ENCODE results near the gene GID4. TPM values are rescaled to one million over a fixed set of nuclear protein-coding genes. Genes with fewer than 3 reads are reported as not detected.

The GID4 gene
- polyA plus RNA-seq, 3 donors from 2014 or later, result 4.3 to 7.4 (median 5.0) TPM

DNA sequence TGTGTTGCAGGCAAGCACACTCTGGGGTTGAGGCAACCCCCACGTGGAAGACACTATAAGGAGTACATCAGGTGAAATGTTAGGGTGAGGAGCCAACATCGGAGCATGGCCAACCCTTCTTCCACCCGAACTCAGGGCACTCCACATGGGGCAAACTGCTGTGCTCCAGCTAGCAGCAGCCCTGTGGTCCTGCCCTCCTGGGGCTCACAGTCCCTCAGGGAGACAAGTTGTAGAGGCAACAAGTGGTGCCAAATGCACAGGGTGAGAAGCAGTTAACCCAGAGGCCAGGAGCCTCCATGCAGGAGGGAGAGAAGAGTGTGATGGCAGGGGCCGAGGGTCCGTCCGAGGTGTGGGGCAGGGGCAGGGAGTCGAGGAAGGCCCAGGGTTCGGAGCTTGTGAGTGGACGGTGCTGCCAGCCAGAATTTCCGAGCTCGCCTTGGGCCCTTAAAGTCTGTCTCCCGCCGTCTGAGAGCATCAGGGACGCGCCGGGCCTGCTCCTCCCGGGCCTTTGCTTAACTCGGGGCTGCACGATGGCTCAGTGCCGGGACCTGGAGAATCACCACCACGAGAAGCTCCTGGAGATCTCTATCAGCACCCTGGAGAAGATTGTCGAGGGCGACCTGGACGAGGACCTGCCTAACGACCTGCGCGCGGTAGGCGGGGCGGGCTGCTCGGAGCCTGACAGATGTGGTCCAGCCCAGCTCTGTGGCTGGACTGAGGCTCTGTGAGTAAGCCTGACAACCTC, 32.5 kb upstream of the GID4 start:
- peak overlapping the region in 1 of 6 donors; percentile 36 for H3K27ac Mint-ChIP-seq
- H3K36me3 Mint-ChIP-seq, result peaks cover 3 to 18% (median 4%) of the 10 kb centered on the region in 3 donors

DNA sequence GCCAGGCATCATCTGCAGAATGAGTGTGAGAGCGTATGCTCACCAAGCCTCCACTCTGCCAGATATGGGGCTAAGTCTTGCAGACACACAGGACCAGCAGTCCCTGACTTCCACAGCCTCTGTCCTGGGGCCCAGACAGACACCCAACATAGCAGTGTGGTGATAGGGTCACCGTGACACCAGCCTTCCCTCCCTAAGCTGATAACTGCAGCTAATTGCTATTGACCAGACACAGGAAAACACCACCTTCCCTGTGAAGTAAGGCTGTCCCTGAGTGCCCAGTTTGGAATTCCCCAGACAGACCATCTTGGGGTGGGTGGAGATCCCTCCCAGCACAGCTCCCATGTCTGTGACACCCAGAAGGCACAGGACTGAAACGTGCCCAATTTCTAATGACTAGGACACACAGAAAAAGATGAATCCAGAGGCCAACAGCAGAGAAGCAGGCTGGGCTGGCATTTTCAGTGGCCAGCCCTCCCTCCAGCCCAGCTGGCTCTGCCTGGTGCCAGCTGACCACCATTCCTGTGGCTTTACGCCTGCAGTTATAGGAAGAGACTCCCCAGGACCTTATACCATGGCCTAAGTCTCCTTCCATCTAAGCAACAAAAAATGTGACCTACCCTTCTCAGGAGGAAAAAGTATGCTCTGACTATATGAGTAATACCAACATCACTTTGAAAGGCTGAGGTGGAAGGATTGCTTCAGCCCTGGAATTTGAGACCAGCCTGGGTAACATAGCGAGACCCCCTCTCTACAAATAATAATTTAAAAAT, 30.5 kb upstream of the GID4 start:
- Mint-ChIP-seq H3K27ac (peak overlapping the region in 1 of 6 donors; percentile 31), H3K9me3 (no peaks in the 10 kb centered on the region), H3K27me3 (ENCODE audit: low read depth in 3 of 3) (peaks cover 0 to 4% (median 0%) of the 10 kb centered on the region in 3 donors), H3K36me3 (peaks cover 7 to 27% (median 11%) of the 10 kb centered on the region in 3 donors), H3K4me1 (no peaks in the 10 kb centered on the region), H3K4me3 (no peak overlapping the region)
- DNase-seq, result no peak

More for the DNA sequence above, 32.5 kb upstream of the GID4 start:
- no peak overlapping the region for H3K4me3 Mint-ChIP-seq
- no peaks in the 10 kb centered on the region for H3K4me1 Mint-ChIP-seq
- no peaks in the 10 kb centered on the region for H3K9me3 Mint-ChIP-seq
- peaks cover 0 to 4% (median 0%) of the 10 kb centered on the region in 3 donors for H3K27me3 Mint-ChIP-seq (ENCODE audit: low read depth in 3 of 3)
- DNase-seq, result no peak

GRCh38 chr17:18009609-18010420, 29.4 kb upstream of the GID4 start:
- H3K9me3 Mint-ChIP-seq, result no peaks in the 10 kb centered on the region
- H3K27ac Mint-ChIP-seq, result peak overlapping the region in 1 of 6 donors; percentile 37
- no peak overlapping the region for H3K4me3 Mint-ChIP-seq
- H3K27me3 Mint-ChIP-seq (ENCODE audit: low read depth in 3 of 3), result peaks cover 0 to 4% (median 0%) of the 10 kb centered on the region in 3 donors
- no peaks in the 10 kb centered on the region for H3K4me1 Mint-ChIP-seq
- peaks cover 7 to 27% (median 11%) of the 10 kb centered on the region in 3 donors for H3K36me3 Mint-ChIP-seq
- no peak for DNase-seq

- no peak overlapping the region for H3K27ac Mint-ChIP-seq
- H3K36me3 Mint-ChIP-seq, result peaks cover 11 to 22% (median 11%) of the 10 kb centered on the region in 3 donors
- no peak for DNase-seq
- H3K9me3 Mint-ChIP-seq, result no peaks in the 10 kb centered on the region
- H3K4me1 Mint-ChIP-seq, result no peaks in the 10 kb centered on the region
- no peak overlapping the region for H3K4me3 Mint-ChIP-seq
- H3K27me3 Mint-ChIP-seq (ENCODE audit: low read depth in 3 of 3), result peaks cover 0 to 4% (median 0%) of the 10 kb centered on the region in 3 donors
These were observed 27.9 kb upstream of the GID4 start for GRCh38 chr17:18011286-18011685.

DNA sequence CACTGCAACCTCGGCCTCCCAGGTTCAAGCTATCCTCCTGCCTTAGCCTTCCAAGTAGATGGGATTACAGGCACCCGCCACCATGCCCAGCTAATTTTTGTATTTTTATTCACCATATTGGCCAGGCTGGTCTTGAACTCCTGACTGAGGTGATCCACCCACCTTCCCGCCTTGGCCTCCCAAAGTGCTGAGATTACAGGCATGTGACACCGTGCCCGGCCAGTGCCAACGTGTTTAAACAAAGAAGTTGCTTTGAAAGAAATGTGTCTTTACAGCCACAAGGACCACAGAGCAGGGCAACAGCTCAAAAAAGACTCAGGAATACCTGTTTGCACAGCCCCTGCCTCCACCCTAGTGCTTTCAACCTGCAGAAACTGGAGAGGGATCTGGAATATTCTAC, 25.2 kb upstream of the GID4 start:
- no peak for DNase-seq
- Mint-ChIP-seq H3K27ac (no peak overlapping the region), H3K36me3 (peaks cover 11 to 17% (median 12%) of the 10 kb centered on the region in 3 donors), H3K4me3 (no peak overlapping the region), H3K9me3 (no peaks in the 10 kb centered on the region), H3K4me1 (no peaks in the 10 kb centered on the region), H3K27me3 (ENCODE audit: low read depth in 3 of 3) (peaks cover 0 to 2% (median 0%) of the 10 kb centered on the region in 3 donors)

DNA sequence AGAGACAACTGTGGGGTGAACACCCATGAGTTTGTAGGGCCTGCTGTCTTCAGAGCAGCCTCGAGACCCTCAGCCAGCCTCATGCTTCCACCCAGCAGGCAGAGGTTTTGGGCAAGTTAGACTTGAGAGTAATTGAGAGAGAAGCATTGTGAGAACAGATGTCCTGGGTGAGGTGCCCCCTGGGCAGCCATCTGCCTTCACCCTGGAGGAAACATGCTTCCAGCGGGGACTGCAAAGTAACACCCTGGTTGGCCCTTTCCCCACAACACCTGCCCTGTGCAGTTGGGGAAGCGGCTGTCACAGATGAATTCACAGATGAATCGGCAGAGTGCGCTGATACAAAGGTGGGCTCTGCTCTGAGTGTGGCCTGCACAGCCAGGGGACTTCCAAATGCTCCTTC, 23.6 kb upstream of the GID4 start:
- Mint-ChIP-seq H3K4me3 (no peak overlapping the region), H3K9me3 (no peaks in the 10 kb centered on the region)

GRCh38 chr17:18016426-18016825, 22.8 kb upstream of the GID4 start:
- peaks cover 0 to 2% (median 0%) of the 10 kb centered on the region in 3 donors for H3K27me3 Mint-ChIP-seq (ENCODE audit: low read depth in 3 of 3)
- no peak overlapping the region for H3K27ac Mint-ChIP-seq
- no peak overlapping the region for H3K4me3 Mint-ChIP-seq
- no peaks in the 10 kb centered on the region for H3K9me3 Mint-ChIP-seq
- H3K36me3 Mint-ChIP-seq, result peaks cover 11 to 13% (median 12%) of the 10 kb centered on the region in 3 donors
- DNase-seq, result no peak
- H3K4me1 Mint-ChIP-seq, result no peaks in the 10 kb centered on the region

More for the DNA sequence above, 23.6 kb upstream of the GID4 start:
- peaks cover 11 to 13% (median 12%) of the 10 kb centered on the region in 3 donors for H3K36me3 Mint-ChIP-seq
- no peak for DNase-seq
- H3K4me1 Mint-ChIP-seq, result no peaks in the 10 kb centered on the region
- H3K27me3 Mint-ChIP-seq (ENCODE audit: low read depth in 3 of 3), result peaks cover 0 to 2% (median 0%) of the 10 kb centered on the region in 3 donors
- H3K27ac Mint-ChIP-seq, result no peak overlapping the region

DNA sequence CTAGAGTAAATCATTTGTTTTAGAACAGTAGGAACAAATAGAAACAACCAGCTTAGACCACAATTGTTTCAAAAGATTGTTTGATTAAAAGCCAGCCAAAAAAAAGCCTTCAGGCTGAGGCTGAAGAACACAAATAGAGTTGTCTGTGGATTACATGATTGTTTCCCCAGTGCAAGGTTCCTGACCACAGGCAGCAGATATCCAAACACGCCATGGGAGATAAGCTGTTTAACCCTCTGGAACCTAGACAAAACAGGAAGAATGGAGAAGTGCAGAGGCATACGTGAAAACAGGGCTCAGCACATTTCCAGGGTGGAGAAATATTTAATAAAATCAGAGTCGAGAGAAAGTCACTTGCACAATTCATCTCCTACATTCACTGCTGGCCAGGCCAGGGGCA, 21.2 kb upstream of the GID4 start:
- Mint-ChIP-seq H3K27me3 (ENCODE audit: low read depth in 3 of 3) (peaks cover 0 to 2% (median 0%) of the 10 kb centered on the region in 3 donors), H3K36me3 (peaks cover 8 to 12% (median 9%) of the 10 kb centered on the region in 3 donors), H3K27ac (no peak overlapping the region), H3K4me3 (no peak overlapping the region), H3K9me3 (no peaks in the 10 kb centered on the region), H3K4me1 (no peaks in the 10 kb centered on the region)
- no peak for DNase-seq

DNA sequence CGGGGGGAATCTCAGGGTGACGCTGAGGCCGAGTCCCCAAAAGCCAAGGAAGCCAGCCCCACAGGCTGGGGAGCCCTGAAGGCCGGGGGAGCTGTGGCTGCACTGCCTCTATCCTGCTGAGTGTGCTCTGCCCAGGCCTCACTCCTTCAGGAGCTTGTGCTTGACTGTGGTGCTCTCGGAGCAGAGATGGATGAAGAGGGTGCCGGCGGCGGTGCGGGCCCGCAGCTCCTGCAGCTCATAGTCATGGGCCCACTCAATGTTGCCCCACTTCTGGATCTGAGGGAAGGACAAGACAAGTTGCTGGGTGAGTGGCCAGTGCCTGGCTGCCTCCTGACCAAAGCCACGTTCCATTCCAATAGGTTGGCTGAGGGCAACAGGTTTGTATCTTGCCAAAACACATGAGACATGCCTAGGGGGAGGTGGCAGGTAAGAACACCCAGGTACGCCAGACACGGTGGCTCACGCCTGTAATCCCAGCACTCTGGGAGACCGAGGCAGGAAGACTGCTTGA, 20.7 kb upstream of the GID4 start:
- Mint-ChIP-seq H3K27me3 (ENCODE audit: low read depth in 3 of 3) (peaks cover 0 to 2% (median 0%) of the 10 kb centered on the region in 3 donors), H3K4me3 (no peak overlapping the region), H3K36me3 (peaks cover 4 to 9% (median 5%) of the 10 kb centered on the region in 3 donors), H3K27ac (no peak overlapping the region), H3K9me3 (no peaks in the 10 kb centered on the region), H3K4me1 (no peaks in the 10 kb centered on the region)
- no peak for DNase-seq

- Mint-ChIP-seq H3K4me3 (no peak overlapping the region), H3K27ac (no peak overlapping the region), H3K27me3 (ENCODE audit: low read depth in 3 of 3) (peaks cover 0 to 2% (median 0%) of the 10 kb centered on the region in 3 donors), H3K4me1 (no peaks in the 10 kb centered on the region), H3K36me3 (peaks cover 4 to 12% (median 7%) of the 10 kb centered on the region in 3 donors), H3K9me3 (no peaks in the 10 kb centered on the region)
- DNase-seq, result no peak
These were observed 19.4 kb upstream of the GID4 start for GRCh38 chr17:18019838-18020154.

DNA sequence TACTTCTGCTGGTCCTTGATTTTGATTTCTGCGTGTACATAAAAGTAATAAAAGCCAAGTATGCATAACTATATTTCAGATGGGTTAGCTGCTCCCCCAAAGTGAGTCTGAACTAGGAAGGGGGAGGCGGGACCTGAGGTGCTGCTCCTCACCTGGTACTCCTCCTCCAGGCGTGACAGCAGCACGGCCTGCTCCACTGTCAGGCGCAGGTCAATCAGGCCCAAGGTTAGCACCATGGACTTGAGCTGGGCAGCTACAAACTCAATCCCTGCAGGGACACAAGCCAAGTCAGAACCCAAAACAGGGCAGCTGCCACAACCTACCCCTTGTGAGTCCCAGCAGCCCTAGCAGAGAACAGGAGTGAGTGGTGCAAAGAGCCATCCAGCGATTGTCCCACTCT, 18.2 kb upstream of the GID4 start:
- no peak for DNase-seq
- no peak overlapping the region for H3K4me3 Mint-ChIP-seq
- peaks cover 0 to 19% (median 4%) of the 10 kb centered on the region in 3 donors for H3K36me3 Mint-ChIP-seq
- H3K9me3 Mint-ChIP-seq, result no peaks in the 10 kb centered on the region
- H3K27me3 Mint-ChIP-seq (ENCODE audit: low read depth in 3 of 3), result peaks cover 0 to 2% (median 0%) of the 10 kb centered on the region in 3 donors
- peaks cover 4 to 6% of the 10 kb centered on the region in 2 donors for H3K4me1 Mint-ChIP-seq
- no peak overlapping the region for H3K27ac Mint-ChIP-seq

- no peak overlapping the region for H3K27ac Mint-ChIP-seq
- peaks cover 4 to 6% of the 10 kb centered on the region in 2 donors for H3K4me1 Mint-ChIP-seq
- H3K27me3 Mint-ChIP-seq (ENCODE audit: low read depth in 3 of 3), result peaks cover 0 to 2% (median 0%) of the 10 kb centered on the region in 3 donors
- H3K9me3 Mint-ChIP-seq, result no peaks in the 10 kb centered on the region
- H3K4me3 Mint-ChIP-seq, result no peak overlapping the region
- H3K36me3 Mint-ChIP-seq, result peaks cover 0 to 19% (median 4%) of the 10 kb centered on the region in 3 donors
- no peak for DNase-seq
These were observed 17.8 kb upstream of the GID4 start for GRCh38 chr17:18021372-18021771.

- Mint-ChIP-seq H3K27ac (peak overlapping the region in 4 of 6 donors; percentile 34 to 90 (median 72)), H3K36me3 (peaks cover 0 to 21% (median 0%) of the 10 kb centered on the region in 3 donors), H3K27me3 (ENCODE audit: low read depth in 3 of 3) (no peaks in the 10 kb centered on the region), H3K4me3 (peak overlapping the region in 1 of 5 donors; percentile 61), H3K4me1 (peaks cover 4 to 6% of the 10 kb centered on the region in 2 donors), H3K9me3 (no peaks in the 10 kb centered on the region)
- peak in 1 of 3 donors; percentile 27 for DNase-seq
These were observed 13.8 kb upstream of the GID4 start for GRCh38 chr17:18025241-18025944.

Data from immature natural killer cell (primary cell).